ENCODE measurements around the gene SPTLC3.

The SPTLC3 gene

DNA sequence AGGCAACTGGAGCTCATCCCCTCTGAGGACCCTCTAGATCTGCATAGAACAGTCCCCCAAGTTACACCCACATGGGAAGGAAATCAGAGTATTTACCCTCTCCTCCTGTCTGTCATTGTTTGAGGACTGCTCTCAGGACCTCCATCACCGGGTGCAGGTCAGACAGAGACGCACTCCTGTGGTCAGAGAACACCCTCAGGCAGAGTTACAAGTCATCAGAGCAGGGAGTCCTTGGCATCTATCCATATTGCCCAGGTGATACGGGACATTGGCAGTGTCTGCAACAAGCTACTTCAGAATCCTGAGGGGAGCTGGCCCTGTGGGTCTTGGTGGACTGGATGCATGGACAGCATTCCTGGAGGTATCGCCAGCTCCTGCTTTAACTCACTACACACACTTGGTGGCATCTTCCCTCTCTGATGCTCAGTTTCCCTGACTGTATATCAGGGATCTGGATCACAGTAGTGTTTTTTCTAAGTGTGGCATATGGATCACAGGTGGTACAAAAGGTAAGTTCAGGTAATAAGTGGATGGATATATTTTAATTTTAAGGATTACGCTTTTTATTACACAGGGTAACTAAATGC is 197.2 kb downstream of the SPTLC3 start:
- no peak for DNase-seq

DNA sequence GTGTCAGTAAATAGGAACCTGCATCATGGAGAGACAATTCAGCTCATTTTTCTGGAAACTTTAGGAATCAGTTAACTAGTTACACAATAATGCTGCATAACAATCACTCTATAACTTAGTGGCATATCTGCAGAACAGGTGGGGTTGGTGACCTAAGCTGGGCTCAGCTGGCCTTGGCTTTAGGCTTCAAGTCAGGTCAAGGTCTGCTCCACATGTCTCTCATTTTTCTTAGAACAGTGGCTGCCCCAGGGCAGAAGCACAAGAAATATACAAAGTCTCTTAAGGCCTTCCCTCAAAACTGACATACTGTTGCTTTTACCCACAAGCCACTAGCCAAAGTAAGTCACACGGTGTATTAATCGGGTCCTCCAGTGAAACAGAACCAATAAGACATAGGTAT is 198.2 kb downstream of the SPTLC3 start:
- no peak for DNase-seq

DNA sequence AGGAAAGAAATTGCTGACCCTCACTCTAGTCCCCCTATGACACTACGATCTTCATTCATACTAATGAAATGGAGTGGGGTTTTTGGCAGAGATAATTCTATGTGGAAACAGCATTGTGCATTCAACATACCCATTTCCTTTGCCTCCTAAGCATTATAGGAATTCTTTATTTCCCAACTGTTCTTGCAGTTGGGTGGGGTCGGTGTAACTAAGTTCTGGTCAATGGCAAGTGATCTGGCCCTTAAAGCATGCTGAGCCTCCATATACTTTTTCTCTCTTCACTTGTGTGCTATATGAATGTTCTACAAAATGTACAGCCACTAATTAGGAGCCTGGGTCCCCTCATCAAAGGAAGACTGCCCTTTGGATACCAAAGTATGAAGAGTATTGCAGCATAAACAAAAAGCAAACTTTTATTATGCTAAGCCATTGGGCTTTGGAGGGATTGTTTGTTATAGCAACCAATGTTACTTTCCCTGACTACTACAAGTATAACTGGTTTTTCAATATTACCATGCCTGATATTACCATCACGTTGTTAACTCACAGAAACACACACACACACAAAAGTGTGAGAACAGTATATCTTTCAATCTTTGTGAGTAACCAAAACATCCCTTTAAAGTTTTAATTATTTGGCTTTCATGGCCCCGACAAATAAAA is 203.3 kb downstream of the SPTLC3 start:
- no peak for DNase-seq

DNA sequence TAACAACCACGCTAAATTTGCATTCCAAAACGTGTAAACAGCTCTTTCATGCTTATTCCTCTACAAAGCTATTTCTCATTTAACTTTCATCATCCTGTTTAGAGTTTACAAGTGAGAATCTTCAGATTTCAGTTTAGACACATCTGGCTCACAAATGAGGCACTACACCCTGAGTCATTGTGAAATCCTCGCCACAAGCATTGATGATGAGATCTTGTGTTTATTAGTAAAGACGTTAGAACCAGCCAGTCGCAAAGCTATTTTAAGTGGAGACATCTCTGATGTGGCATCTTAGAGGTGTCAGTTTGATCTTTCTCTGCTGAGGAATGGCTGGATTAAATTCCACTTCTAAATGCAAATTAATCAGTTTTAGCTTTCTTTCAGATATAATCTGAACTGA is 204.0 kb downstream of the SPTLC3 start:
- no peak for DNase-seq

DNA sequence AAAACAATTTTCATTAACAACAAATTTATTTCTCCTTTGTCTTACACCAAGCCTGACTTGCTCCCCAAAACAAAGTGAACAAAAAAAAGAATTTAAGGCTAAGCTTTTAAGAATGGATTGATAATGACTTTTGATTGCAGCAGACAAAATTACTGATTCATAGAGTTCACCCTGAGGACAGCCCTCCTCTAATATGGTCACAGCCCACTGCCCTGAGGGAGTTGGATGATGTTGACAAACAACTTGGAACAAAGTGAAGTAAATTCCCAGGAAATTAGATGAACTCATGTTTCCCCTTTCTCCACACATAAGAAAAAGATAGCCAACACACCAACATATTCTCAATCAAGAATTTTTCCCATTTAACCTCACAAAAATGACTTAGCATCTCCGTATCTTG is 204.6 kb downstream of the SPTLC3 start:
- DNase-seq, result no peak

DNA sequence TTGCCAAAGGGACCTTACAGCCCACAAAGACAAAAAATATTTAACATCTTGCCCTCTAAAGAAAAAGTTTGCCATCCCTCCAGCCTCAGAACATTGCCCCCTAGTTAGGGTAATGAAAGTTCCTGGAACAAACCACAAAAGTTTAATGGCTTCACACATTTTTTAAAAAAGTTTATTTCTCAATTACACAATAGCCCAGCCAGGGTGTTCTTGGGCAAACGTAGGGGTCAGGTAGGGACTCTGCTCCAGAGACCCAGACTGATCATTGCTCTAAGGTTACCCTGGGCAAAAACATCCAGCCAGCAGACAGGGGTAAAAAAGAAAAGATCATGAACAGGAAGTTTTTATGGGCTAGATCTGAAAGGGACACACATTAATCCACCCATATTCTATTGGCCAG is 207.8 kb downstream of the SPTLC3 start:
- DNase-seq, result no peak

Measured in 8988T (cell line).